ENCODE data around the gene PLCG2.
"Not testable (repeated sequence)": the region's sequence is repeated elsewhere in the genome, so short reads cannot be mapped to it uniquely, and the experiment has no call there.

PLCG2 gene

GRCh38 chr16:81754858-81755257 is 24.2 kb upstream of the PLCG2 start:
- no peak for DNase-seq (ENCODE audit: low spot score)

DNA sequence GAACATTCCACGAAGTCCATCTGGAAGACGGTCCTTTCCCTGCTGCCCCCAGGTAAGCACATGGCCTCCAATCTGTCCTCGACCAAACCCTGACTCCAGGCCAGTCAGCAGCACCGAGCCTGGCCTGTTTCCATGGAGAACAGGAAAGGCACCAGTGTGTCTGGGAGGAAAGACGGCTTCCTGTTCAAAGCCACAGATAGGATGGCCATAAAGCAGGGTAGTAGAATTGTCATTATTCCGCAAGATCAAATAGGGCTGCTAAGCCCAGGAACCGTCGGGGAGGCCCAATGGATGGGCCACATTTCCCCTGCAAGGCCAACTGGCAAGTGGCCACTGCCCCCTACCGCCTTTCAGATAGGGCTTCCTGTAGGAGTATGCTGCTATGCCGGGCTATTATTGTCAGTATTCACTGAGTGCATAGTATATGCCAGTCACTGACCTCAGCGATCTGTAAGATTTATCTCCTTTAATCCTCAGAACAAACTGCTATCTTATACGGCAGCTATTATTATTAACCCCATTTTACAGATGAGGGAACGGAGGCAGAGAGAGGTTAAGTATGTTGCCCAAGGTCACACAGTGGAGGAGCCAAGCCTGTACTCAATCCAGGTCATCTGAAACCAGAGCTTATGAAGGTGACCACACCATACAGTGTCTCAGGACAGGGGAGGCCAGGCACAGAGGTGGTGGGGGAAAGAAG is 23.0 kb upstream of the PLCG2 start:
- no peak for DNase-seq (ENCODE audit: low spot score)

DNA sequence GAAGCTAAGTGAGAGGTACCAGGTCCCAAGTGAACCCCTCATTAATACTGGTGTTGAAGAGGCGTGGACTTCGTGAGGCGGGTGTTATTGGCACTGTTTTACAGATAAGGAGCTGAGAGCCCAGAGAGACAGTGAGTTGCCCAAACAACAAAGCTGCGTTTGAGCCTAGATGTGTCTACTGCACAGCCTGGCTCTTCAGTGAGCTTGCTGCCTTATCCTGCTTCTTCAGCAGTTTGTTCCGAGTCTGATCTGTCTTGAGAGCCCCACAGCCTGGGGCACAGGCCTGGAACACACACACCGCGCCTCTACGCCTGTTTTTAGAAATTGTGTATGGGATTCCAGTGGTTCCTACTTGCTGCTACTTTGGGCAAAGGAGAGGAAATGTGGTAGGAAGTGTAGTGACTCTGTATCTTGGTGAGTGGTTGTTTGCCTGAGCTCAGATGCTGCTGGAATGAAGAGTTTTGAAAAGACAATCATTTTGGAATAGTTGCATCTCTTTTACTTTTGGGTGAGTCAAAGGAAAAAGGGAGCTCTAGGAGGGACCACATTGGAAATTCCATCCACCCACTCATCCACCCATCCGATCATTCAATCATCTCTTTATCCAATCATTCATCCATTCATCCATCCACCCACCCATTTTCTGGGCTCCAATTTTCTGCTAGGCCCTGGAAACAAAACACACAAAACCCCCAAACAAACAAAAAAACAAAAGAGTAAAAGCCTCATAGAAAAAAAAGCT is 22.3 kb upstream of the PLCG2 start:
- no peak for DNase-seq (ENCODE audit: low spot score)

- DNase-seq (ENCODE audit: low spot score): no peak
These were observed 20.7 kb upstream of the PLCG2 start for GRCh38 chr16:81758376-81758775.

- DNase-seq (ENCODE audit: low spot score): not testable (repeated sequence)
These were observed 16.8 kb upstream of the PLCG2 start for GRCh38 chr16:81762322-81762721.

DNA sequence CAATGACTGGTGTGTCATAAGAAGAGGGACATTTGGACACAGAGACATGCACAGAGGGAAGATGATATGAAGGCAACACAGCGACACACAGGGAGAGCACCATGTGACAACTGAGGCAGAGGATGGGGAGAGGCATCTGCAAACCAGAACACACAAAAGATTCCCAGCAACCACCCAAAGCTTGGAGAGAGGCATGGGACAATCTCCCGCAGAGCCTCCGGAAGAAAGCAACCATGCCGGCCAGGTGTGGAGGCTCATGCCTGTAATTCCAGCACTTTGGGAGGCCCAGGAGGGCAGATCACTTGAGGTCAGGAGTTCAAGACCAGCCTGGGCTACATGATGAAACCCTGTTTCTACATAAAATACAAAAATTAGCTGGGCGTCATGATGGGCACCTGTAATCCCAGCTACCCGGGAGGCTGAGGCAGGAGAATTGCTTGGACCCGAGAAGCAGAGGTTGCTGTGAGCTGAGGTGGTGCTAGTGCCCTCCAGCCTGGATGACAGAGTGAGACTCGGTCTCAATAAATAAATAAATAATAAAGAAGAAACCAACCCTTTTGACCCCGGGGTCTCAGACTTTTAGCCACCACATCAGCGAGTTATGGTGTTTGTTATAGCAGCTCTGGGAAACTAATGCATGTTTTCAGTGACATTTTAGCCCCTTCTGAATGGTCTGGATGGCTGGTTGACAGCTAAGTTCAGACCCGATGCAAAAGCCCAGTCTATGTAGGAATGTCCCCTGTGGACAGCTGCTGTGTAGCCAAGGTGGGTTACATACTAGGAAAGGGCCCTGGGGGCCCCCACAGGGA is 13.8 kb upstream of the PLCG2 start:
- DNase-seq (ENCODE audit: low spot score): no peak

DNA sequence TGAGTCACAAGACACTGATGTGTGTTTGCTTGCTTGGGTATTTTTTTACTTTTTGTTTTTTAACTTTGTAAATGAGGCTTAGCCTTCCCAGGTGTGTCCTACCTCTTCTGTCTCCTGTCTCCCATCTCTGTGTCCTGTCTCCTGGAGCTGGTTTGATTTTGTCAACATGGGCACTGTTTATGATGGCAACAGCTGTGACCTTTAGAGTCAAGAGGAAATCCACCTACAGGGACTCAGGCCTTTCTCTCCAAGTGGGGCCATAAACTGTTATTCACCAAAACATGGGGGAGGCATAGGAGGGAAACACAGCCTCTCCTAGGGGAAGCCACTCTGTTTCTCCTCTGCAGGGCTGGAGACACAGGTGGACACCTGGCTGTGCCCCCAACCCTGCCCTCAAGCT is 13.1 kb upstream of the PLCG2 start:
- DNase-seq (ENCODE audit: low spot score): no peak

DNA sequence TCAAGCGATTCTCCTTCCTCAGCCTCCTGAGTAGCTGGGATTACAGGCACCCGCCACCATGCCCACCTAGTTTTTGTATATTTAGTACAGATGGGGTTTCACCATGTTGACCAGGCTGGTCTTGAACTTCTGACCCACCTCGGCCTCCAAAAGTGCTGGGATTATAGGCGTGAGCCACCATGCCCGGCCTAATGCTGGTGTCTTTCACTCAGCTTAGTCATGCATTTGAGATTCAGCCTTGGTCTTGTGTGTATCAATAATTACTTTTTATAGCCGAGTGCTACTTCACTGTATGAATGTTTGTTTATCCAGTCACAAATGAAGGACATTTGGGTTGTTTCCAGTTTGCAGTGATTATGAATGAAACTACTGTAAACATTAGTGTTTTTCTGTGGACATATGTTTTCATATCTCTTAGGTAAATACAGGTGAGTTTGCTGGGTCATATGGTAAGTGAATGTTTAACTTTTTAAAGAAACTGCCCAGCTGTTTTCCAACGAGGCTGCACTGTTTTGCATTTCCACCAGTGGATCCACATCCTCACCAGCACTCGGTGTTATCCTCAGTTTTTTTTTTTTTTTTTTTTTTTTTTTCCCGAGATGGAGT is 11.0 kb upstream of the PLCG2 start:
- no peak for DNase-seq (ENCODE audit: low spot score)

DNA sequence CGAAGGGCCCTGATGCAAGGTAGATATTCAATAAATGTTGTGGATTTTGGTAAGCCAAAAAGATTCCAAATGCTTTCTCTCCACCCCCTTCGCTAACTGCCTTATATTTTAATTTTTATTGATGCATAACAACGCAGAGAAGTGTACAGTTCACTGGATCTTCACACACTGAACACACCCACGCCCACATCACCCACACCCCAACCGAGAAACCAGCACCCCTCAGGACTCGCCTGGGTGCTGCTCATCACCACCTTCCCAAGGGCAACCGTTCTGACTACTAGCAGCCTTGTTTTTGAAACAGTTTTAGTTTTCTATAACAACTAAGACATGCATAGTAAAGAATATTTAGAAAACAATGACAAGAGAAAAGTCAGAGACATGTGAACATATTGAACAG is 9.1 kb upstream of the PLCG2 start:
- no peak for DNase-seq (ENCODE audit: low spot score)

DNA sequence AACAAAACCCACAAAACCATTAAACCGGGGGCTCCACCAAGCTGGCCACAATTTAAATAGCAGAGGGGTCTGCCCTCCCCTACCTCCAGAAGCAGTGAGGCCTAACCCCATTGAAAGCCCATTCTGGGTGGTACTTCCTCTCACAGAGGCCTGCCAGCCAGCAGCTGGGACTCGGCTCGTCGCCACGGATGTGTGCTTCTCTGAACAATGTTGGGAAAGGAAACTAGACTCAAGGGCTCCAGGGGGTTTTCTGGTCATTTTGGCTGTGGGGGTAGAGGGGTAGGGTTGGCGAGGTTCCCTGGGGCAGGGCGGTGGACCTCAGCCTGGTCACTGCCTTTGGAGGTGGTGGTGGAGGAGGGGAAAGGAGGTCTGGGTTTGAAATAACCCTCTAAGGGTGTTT is 4.7 kb upstream of the PLCG2 start:
- DNase-seq (ENCODE audit: low spot score): no peak

DNA sequence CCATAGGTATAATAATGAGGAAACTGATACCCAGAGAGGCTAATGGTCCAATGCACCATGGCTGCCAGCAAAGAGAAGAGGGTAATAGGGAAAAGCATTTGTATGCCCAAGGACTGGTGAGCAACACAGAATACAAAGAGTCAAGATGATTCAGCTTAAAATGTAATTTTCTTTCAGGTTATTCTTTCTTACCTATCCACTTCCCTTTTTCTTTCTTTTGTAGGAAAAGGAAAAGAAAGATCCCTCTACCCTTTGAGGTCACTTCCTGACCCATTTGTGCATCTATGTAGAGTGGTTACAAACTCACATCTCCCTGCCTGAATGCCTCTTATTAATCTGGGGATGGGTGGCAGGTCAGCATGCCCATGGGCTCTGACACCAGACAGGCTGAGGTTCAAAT is 3.5 kb upstream of the PLCG2 start:
- DNase-seq (ENCODE audit: low spot score): no peak

DNA sequence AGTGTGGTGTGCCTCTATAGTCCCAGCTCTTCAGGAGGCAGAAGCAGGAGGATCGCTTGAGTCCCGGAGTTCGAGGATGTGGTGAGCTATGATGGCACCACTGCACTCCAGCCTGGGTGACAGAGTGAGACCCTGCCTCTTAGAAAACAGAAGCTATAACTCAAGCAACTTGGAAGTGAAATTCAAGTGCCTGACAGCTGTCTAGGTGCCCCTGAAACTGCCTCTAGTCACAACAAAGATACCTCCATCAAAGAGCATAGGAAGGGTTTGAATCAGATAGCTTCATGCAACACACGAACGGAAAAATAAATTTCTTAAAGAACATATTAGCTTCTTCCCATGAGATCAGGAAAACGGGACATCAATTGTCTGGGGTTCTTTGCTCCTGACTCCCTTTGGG is 860 bp upstream of the PLCG2 start:
- no peak for DNase-seq (ENCODE audit: low spot score)

GRCh38 chr16:81779536-81780320 is 637 bp downstream of the PLCG2 start:
- DNase-seq (ENCODE audit: low spot score): no peak

- no peak for DNase-seq (ENCODE audit: low spot score)
These were observed 1.3 kb downstream of the PLCG2 start for GRCh38 chr16:81780350-81780749.

GRCh38 chr16:81782236-81782635 is 3.1 kb downstream of the PLCG2 start:
- no peak for DNase-seq (ENCODE audit: low spot score)

DNA sequence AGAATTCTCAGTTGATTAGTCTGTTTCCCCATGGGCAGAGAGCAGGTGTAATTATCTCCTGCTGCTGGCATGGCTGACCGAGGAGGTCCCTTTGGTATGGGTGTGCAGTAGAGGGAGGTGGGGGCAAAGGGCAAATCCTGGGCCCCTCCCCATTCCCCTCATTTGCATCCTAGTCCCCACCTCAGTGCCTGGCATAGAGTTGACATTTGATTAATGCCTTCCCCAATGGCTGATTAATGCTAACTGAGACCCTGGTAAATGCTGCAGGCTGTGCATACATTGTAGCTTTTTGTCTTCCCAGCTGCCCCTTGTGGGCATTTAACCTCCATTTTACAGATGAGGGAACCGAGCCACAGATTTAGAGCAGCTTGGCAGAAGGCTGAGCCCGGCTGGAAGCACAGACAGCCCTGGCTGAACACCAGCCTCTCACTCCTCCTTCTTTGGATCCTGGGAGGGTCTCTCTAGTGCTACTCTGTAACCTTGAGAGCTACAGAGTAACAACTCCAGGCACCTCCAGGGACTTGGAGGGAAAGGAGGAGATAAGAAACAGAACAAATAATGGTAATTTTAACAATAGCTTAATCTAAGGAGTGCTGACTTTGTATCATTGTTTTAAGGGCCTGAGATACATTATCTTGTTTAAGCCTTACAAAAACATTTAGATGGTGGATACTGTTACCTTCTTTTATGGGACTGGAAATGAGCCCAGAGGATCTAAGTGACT is 5.1 kb downstream of the PLCG2 start:
- DNase-seq (ENCODE audit: low spot score): no peak

DNA sequence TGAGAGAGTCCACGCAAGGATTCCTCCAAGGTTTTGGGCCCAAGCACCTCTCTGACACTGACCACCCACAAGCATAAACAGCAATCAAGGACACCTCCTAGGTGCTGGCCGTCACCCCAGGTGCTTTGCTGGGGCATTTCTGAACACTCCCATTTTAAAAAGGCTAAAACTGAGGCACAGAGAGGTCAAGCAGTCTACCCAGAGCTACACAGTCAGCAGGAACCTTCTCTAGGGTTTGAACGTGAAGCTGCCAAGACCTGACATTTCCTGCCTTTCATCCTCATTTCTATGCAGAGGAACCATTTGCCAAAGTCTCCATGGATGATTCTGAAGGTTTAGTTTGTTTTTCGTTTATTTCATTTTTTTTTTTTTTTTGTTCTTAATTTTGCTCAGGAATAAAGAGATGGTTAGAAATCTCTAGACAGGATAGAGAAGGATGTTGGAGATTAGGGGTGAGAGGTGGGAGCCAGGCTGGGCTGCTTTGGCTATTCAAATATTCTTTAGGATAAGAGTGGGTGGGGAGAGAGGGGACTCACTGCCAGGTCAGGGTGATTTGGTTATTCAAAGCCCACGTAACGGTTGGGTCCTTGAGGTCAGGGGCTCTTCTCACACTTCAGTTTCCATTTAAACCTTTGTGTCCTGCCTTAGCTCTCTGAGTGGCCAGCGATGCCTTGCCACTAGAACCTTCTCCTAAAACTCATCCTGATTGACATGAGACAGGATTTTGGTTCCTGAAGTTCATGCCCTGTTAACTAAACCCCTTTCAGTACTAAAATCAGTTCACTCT is 6.2 kb downstream of the PLCG2 start:
- no peak for DNase-seq (ENCODE audit: low spot score)

DNA sequence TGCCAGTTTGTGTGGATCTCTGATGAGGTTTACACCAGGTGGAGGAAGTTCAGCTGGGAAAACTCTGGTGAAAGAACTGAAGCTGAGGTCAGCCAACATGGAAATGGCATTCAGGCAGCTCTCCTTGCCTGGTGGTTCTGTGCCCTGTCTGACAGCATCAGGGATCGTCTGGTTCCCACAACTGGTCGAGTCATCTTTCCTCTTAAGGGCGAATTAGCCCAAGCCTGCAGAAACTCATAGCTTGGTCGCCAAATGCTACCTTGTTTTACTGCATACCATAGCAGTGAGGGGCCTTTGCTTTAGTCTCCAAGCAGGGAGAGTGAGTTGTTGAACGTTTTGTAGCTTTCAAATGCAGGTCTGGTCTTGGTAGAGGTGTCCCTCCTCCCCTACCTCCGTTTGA is 7.2 kb downstream of the PLCG2 start:
- no peak for DNase-seq (ENCODE audit: low spot score)

DNA sequence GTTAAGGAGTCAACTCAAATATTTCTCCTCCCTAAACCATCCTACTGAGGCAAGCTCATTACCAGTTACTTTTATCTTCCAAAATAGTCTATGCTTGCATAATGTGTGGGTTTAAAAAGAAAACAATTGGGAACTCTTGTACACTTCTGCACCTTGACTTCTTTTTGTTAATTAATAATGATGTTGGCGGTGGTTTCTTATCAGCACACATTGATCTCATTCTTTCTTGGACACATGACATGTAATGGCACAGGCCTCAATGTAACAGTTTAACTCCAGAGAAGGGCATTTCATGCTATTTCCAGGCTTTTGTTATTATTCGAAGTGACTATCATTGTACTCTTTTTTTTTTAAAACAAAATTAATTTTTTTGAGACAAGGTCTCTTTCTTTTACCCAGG is 7.8 kb downstream of the PLCG2 start:
- no peak for DNase-seq (ENCODE audit: low spot score)

DNA sequence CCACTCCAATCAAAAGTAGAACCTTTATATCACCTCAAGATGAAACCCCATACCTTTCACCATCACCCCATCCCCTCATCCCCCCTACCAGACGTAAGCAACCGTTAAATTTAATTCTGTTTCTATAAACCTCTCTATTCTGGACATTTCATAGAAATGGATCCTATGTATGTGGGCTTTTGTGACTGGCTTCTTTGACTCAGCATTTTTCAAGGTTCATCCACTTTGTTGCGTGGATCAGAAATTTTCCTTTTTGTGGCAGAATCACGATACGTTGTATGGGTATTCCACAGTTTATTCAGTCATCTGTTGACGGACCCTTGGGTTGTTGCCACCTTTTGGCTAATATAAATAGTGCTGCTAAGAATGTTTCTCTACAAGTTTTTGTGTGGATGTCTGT is 8.6 kb downstream of the PLCG2 start:
- no peak for DNase-seq (ENCODE audit: low spot score)
